ENCODE measurements around the gene HSPA14. TPM values are rescaled to one million over a fixed set of nuclear protein-coding genes. Genes with fewer than 3 reads are reported as not detected.
A peak's percentile ranks its signal among the peaks of the same experiment; 100 is the strongest.

The HSPA14 gene
- polyA plus RNA-seq, 2 of the 4 experiments (the other 2 are of a cell fraction): 34.2 to 45.7 TPM

- WGBS (ENCODE audit: missing lambda C conversion rate): 89% methylated on average over 3 of the region's 3 CpGs
- no peak overlapping the region for H3K4me3 ChIP-seq
- no peak overlapping the region for H3K4me2 ChIP-seq
- no peaks in the 10 kb centered on the region for H3K9me3 ChIP-seq
- peaks cover 15% of the 10 kb centered on the region for H3K4me1 ChIP-seq
- ATAC-seq (no peak), DNase-seq (ENCODE audit: low read depth in 1 of 2, low spot score in 1 of 2) (no peak), FAIRE-seq (no peak)
- ChIA-PET POLR2A (no interaction called here), CTCF (interaction anchor here (0.5 to 0.7 kb wide), 3 partner anchors 11 to 1086 kb away, joined by 3 to 4 read pairs (median 4); no protein-coding TSS in a partner anchor)
- TF ChIP-seq HMGXB4 (CRISPR knock-in tag; IDR thresholded peaks at IDR 0.05; ENCODE audit: borderline replicate concordance) (no peak), TP53 (CRISPR knock-in tag; IDR thresholded peaks at IDR 0.05) (no peak), POLR2AphosphoS2 (conservative IDR thresholded peaks at IDR 0.05; ENCODE audit: low read length) (no peak), ZNF302 (CRISPR knock-in tag; IDR thresholded peaks at IDR 0.05) (no peak), CHD4 (IDR thresholded peaks at IDR 0.05; ENCODE audit: borderline replicate concordance) (no peak), HDAC2 (IDR thresholded peaks at IDR 0.05) (no peak), NPAS2 (CRISPR knock-in tag; IDR thresholded peaks at IDR 0.05; ENCODE audit: borderline replicate concordance) (no peak)
- TF ChIP-seq, protein P1, sequence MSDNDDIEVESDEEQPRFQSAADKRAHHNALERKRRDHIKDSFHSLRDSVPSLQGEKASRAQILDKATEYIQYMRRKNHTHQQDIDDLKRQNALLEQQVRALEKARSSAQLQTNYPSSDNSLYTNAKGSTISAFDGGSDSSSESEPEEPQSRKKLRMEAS (IDR thresholded peaks at IDR 0.05): no peak
- H3K27ac ChIP-seq: no peak overlapping the region
These were observed 46.0 kb downstream of the HSPA14 start for GRCh38 chr10:14884082-14884481.

GRCh38 chr10:14889318-14889717, 51.2 kb downstream of the HSPA14 start:
- DNase-seq (ENCODE audit: low read depth in 1 of 2, low spot score in 1 of 2) (peak; percentile 18 to 32), FAIRE-seq (no peak), ATAC-seq (peak; percentile 43 to 54; a peak in 3 of 6 replicates)
- no peaks in the 10 kb centered on the region for H3K4me1 ChIP-seq
- H3K9me3 ChIP-seq: no peaks in the 10 kb centered on the region
- no peak overlapping the region for H3K4me3 ChIP-seq
- TF ChIP-seq BCL3 (IDR thresholded peaks at IDR 0.05) (no peak), KDM5A (IDR thresholded peaks at IDR 0.05) (no peak), POLR2A (IDR thresholded peaks at IDR 0.05; ENCODE audit: low read length) (no peak)
- no peak overlapping the region for H3K27ac ChIP-seq
- H3K4me2 ChIP-seq: no peak overlapping the region
- CTCF ChIA-PET: interaction anchor here (1.1 to 1.4 kb wide), 2 partner anchors 10 to 390 kb away, joined by 4 read pairs; no protein-coding TSS in a partner anchor
- 86% methylated on average over 2 of the region's 2 CpGs for WGBS (ENCODE audit: missing lambda C conversion rate)
- POLR2A ChIA-PET: no interaction called here

DNA sequence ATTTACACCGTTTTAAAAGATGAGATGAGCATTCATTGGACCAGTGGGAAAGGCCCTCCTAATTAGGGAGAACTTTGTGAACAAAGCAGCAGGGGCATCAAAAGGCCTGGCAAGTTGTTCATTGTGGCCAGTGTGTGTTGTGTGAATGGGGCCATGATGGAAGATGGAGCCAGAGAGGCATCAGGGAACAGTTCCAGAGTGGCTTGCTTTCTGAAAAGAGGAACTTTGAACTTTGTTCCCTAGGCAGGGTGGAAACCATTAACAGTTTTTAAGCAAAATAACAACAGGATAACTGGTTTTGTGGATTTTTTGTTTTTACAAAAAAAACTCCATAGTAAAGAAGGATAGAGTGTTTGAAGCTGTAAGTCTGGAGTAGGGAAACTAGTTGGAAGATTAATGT, 53.0 kb downstream of the HSPA14 start:
- ChIA-PET CTCF (no interaction called here), POLR2A (no interaction called here)
- no peaks in the 10 kb centered on the region for H3K4me1 ChIP-seq
- ATAC-seq (no peak), DNase-seq (ENCODE audit: low read depth in 1 of 2, low spot score in 1 of 2) (no peak), FAIRE-seq (no peak)
- no peak for TF ChIP-seq HEYL (CRISPR knock-in tag; IDR thresholded peaks at IDR 0.05)
- H3K27ac ChIP-seq: no peak overlapping the region
- no peak overlapping the region for H3K4me3 ChIP-seq
- no peak overlapping the region for H3K4me2 ChIP-seq
- WGBS (ENCODE audit: missing lambda C conversion rate): 95% methylated on average over 1 of the region's 1 CpG
- H3K9me3 ChIP-seq: no peaks in the 10 kb centered on the region

GRCh38 chr10:14904316-14904732, 66.2 kb downstream of the HSPA14 start:
- peak; percentile 29 to 43 for DNase-seq (ENCODE audit: low read depth in 1 of 2, low spot score in 1 of 2)
- FAIRE-seq: peak; percentile 28
- H3K4me3 ChIP-seq: no peak overlapping the region
- no peak overlapping the region for H3K4me2 ChIP-seq
- WGBS (ENCODE audit: missing lambda C conversion rate): 71% methylated on average over 1 of the region's 1 CpG
- ChIA-PET CTCF (interaction anchor here (0.7 to 2.0 kb wide), 7 partner anchors 8 to 185 kb away, joined by 3 to 5 read pairs (median 3); partner anchors contain the start of gene SUV39H2), POLR2A (interaction anchor here (0.7 kb wide), 1 partner anchor 419 kb away, joined by 4 read pairs; no protein-coding TSS in a partner anchor)
- peak; percentile 32 for TF ChIP-seq CTCF (IDR thresholded peaks at IDR 0.05)
- TF ChIP-seq, protein P1 (IDR thresholded peaks at IDR 0.05): no peak
- H3K9me3 ChIP-seq: peaks cover 19% of the 10 kb centered on the region
- H3K4me1 ChIP-seq: no peaks in the 10 kb centered on the region
- no peak overlapping the region for H3K27ac ChIP-seq
- ATAC-seq: peak in 1 of 2 experiments; percentile 73; a peak in 3 of 6 replicates
